ENCODE results near the gene PCCA.

The PCCA gene

DNA sequence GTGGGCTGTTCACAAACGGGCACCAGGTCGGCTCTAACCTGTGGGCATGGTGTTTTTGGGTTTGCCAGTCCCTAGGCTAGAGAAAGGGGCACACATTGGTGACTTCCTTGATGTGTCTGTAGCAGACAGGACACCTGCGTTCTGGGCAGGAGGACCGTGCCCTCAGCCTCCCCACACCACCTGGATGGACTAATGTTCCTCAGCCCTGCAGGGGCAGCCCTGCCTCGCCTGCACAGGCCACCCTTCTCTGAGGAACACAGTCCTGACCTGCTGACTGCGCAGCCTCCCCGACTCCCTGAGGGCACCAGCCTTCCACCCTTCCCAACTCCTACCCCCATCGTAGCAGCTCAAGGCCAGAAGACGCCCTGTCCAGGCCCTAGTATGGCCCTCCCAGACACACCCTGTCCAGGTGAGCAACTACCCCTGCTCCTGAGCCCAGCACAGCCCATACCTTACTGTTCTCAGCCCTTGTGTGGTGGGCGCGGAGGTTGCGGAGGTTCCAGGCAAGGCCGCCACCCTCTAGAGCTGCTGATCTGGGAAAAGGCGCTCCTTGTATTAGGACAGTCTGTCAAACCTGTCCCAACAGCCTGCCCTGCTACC, 444.0 kb downstream of the PCCA start (continued):
- TF ChIP-seq, protein P1, sequence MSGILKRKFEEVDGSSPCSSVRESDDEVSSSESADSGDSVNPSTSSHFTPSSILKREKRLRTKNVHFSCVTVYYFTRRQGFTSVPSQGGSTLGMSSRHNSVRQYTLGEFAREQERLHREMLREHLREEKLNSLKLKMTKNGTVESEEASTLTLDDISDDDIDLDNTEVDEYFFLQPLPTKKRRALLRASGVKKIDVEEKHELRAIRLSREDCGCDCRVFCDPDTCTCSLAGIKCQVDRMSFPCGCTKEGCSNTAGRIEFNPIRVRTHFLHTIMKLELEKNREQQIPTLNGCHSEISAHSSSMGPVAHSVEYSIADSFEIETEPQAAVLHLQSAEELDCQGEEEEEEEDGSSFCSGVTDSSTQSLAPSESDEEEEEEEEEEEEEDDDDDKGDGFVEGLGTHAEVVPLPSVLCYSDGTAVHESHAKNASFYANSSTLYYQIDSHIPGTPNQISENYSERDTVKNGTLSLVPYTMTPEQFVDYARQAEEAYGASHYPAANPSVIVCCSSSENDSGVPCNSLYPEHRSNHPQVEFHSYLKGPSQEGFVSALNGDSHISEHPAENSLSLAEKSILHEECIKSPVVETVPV (CRISPR knock-in tag; IDR thresholded peaks at IDR 0.05), result no peak

DNA sequence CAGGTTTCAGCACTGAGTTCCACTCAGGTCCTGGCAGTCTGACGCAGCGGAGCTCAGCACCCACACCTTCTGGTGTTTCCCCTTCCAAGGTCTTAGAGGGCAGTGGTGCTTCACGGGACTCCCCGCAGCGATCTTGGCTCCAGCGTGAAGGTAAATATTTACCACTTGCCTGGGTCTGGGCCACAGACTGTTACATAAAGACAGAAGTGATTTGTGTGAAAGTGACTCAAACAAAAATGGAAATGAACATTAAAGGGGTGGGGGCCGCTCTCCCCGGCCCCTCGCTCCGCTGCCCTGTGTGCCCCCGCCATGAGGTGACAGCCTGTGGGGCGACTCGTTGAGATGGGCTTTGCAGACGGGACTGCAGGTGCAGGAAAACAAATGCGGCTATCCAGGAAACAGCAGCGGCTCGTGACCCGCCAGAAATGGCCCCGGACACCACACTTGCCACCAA, 444.7 kb downstream of the PCCA start:
- ATAC-seq, result no peak

DNA sequence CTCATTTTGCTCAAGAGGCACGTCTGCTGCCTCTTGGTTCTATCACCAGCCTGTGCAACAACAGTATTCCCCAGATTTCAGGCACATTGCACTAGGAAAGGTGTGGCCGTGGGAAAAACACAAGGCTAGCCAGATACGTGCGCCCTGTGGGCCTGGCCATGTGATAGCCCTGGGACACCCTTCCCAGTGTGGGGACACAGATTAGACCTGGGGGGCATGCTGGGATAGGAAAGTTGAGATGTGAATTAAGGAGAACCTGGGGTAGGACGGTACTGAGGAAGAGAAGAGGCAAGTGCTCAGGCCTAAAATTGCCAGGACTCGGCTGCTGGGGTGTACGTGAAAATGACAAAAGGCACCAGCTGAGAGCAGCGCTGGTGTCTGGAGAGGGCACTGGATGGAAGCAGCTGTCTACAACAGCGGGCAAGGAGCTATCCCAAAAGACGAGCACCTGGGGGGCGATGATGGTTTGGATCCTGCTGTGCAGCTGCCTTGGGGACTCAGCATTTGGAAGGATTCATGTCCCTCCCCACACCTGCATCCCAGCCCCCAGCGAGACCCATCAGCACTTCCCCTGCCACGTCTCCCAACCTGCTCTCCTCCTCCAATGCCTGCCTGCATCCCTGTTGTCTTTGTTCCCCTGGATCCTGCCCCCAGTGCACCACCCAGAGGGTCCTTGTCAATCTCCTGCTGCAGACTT, 445.4 kb downstream of the PCCA start:
- no peak for ATAC-seq
- no peak for TF ChIP-seq GLIS3 (CRISPR knock-in tag; IDR thresholded peaks at IDR 0.05)
- TF ChIP-seq, protein P1 (CRISPR knock-in tag; IDR thresholded peaks at IDR 0.05), result no peak
- TF ChIP-seq, protein P2, sequence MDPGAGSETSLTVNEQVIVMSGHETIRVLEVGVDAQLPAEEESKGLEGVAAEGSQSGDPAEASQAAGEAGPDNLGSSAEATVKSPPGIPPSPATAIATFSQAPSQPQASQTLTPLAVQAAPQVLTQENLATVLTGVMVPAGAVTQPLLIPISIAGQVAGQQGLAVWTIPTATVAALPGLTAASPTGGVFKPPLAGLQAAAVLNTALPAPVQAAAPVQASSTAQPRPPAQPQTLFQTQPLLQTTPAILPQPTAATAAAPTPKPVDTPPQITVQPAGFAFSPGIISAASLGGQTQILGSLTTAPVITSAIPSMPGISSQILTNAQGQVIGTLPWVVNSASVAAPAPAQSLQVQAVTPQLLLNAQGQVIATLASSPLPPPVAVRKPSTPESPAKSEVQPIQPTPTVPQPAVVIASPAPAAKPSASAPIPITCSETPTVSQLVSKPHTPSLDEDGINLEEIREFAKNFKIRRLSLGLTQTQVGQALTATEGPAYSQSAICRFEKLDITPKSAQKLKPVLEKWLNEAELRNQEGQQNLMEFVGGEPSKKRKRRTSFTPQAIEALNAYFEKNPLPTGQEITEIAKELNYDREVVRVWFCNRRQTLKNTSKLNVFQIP (CRISPR knock-in tag; IDR thresholded peaks at IDR 0.05; ENCODE audit: borderline replicate concordance, low read depth), result no peak
- no peak for TF ChIP-seq ZC3H10 (CRISPR knock-in tag; IDR thresholded peaks at IDR 0.05)
- TF ChIP-seq ZFP3 (CRISPR knock-in tag; IDR thresholded peaks at IDR 0.05), result no peak
- TF ChIP-seq ARNTL (CRISPR knock-in tag; IDR thresholded peaks at IDR 0.05; ENCODE audit: borderline replicate concordance, low read depth), result no peak
- TF ChIP-seq ISL1 (CRISPR knock-in tag; IDR thresholded peaks at IDR 0.05), result no peak
- TF ChIP-seq, protein P3, sequence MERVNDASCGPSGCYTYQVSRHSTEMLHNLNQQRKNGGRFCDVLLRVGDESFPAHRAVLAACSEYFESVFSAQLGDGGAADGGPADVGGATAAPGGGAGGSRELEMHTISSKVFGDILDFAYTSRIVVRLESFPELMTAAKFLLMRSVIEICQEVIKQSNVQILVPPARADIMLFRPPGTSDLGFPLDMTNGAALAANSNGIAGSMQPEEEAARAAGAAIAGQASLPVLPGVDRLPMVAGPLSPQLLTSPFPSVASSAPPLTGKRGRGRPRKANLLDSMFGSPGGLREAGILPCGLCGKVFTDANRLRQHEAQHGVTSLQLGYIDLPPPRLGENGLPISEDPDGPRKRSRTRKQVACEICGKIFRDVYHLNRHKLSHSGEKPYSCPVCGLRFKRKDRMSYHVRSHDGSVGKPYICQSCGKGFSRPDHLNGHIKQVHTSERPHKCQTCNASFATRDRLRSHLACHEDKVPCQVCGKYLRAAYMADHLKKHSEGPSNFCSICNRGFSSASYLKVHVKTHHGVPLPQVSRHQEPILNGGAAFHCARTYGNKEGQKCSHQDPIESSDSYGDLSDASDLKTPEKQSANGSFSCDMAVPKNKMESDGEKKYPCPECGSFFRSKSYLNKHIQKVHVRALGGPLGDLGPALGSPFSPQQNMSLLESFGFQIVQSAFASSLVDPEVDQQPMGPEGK (CRISPR knock-in tag; IDR thresholded peaks at IDR 0.05; ENCODE audit: borderline replicate concordance), result no peak
- TF ChIP-seq OSR1 (CRISPR knock-in tag; IDR thresholded peaks at IDR 0.05), result no peak
- TF ChIP-seq BACH2 (CRISPR knock-in tag; IDR thresholded peaks at IDR 0.05; ENCODE audit: borderline replicate concordance), result no peak

More for the DNA sequence above, 444.7 kb downstream of the PCCA start:
- TF ChIP-seq OSR1 (CRISPR knock-in tag; IDR thresholded peaks at IDR 0.05) (no peak), ZNF565 (CRISPR knock-in tag; conservative IDR thresholded peaks at IDR 0.05; ENCODE audit: low read depth) (no peak), ARNTL (CRISPR knock-in tag; IDR thresholded peaks at IDR 0.05; ENCODE audit: borderline replicate concordance, low read depth) (no peak), ZNF70 (CRISPR knock-in tag; IDR thresholded peaks at IDR 0.05) (no peak), BACH2 (CRISPR knock-in tag; IDR thresholded peaks at IDR 0.05; ENCODE audit: borderline replicate concordance) (no peak), RARB (CRISPR knock-in tag; IDR thresholded peaks at IDR 0.05) (no peak), ZNF8 (CRISPR knock-in tag; IDR thresholded peaks at IDR 0.05) (no peak), ESRRG (CRISPR knock-in tag; IDR thresholded peaks at IDR 0.05) (no peak), CSDC2 (CRISPR knock-in tag; IDR thresholded peaks at IDR 0.05) (no peak), ISL1 (CRISPR knock-in tag; IDR thresholded peaks at IDR 0.05) (no peak), GLIS3 (CRISPR knock-in tag; IDR thresholded peaks at IDR 0.05) (no peak), TCF4 (CRISPR knock-in tag; IDR thresholded peaks at IDR 0.05; ENCODE audit: borderline replicate concordance) (no peak), SNAI2 (CRISPR knock-in tag; IDR thresholded peaks at IDR 0.05) (no peak), PPARA (CRISPR knock-in tag; IDR thresholded peaks at IDR 0.05; ENCODE audit: borderline replicate concordance) (no peak), TOX (CRISPR knock-in tag; IDR thresholded peaks at IDR 0.05; ENCODE audit: borderline replicate concordance) (no peak), ZC3H10 (CRISPR knock-in tag; IDR thresholded peaks at IDR 0.05) (no peak)
- TF ChIP-seq, protein P4, sequence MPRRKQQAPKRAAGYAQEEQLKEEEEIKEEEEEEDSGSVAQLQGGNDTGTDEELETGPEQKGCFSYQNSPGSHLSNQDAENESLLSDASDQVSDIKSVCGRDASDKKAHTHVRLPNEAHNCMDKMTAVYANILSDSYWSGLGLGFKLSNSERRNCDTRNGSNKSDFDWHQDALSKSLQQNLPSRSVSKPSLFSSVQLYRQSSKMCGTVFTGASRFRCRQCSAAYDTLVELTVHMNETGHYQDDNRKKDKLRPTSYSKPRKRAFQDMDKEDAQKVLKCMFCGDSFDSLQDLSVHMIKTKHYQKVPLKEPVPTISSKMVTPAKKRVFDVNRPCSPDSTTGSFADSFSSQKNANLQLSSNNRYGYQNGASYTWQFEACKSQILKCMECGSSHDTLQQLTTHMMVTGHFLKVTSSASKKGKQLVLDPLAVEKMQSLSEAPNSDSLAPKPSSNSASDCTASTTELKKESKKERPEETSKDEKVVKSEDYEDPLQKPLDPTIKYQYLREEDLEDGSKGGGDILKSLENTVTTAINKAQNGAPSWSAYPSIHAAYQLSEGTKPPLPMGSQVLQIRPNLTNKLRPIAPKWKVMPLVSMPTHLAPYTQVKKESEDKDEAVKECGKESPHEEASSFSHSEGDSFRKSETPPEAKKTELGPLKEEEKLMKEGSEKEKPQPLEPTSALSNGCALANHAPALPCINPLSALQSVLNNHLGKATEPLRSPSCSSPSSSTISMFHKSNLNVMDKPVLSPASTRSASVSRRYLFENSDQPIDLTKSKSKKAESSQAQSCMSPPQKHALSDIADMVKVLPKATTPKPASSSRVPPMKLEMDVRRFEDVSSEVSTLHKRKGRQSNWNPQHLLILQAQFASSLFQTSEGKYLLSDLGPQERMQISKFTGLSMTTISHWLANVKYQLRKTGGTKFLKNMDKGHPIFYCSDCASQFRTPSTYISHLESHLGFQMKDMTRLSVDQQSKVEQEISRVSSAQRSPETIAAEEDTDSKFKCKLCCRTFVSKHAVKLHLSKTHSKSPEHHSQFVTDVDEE (CRISPR knock-in tag; IDR thresholded peaks at IDR 0.05), result no peak
- TF ChIP-seq, protein P2 (CRISPR knock-in tag; IDR thresholded peaks at IDR 0.05; ENCODE audit: borderline replicate concordance, low read depth), result no peak
- TF ChIP-seq, protein P5, sequence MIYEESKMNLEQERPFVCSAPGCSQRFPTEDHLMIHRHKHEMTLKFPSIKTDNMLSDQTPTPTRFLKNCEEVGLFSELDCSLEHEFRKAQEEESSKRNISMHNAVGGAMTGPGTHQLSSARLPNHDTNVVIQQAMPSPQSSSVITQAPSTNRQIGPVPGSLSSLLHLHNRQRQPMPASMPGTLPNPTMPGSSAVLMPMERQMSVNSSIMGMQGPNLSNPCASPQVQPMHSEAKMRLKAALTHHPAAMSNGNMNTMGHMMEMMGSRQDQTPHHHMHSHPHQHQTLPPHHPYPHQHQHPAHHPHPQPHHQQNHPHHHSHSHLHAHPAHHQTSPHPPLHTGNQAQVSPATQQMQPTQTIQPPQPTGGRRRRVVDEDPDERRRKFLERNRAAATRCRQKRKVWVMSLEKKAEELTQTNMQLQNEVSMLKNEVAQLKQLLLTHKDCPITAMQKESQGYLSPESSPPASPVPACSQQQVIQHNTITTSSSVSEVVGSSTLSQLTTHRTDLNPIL (CRISPR knock-in tag; IDR thresholded peaks at IDR 0.05; ENCODE audit: low read depth), result no peak
- TF ChIP-seq, protein P1 (CRISPR knock-in tag; IDR thresholded peaks at IDR 0.05), result no peak

All from SK-N-SH treated with all-trans-retinoic acid at 6 μM for 48 hours (cell line).